Stimulated activated CD8-positive, alpha-beta memory T cell treated with anti-CD3 and anti-CD28 coated beads, Interleukin-15, amount 100 ng/mL, for 48 hours (primary cell): ENCODE data around the gene ATXN7L1.

Experiments
- DNase-seq, 2 donors: peaks; one replicate each; pipeline ENCODE4 v3.0.0-alpha.2; 2020; ENCODE audit warnings: low read depth in 2 of 2

The ATXN7L1 gene

GRCh38 chr7:105584165-105584564, 292.2 kb downstream of the ATXN7L1 start:
- DNase-seq = no peak

GRCh38 chr7:105583061-105583460, 293.3 kb downstream of the ATXN7L1 start:
- no peak for DNase-seq

- DNase-seq = peak; percentile 38 to 39
Measured at GRCh38 chr7:105581066-105581811, 295.2 kb downstream of the ATXN7L1 start, which contains the start of gene EFCAB10. TSS of gene EFCAB10 (minus strand) at chr7:105581493. CDS start at chr7:105581463, 30 bp downstream.

GRCh38 chr7:105580022-105580740, 296.2 kb downstream of the ATXN7L1 start:
- DNase-seq = no peak

- DNase-seq = no peak
Measured at GRCh38 chr7:105578496-105578895, 297.9 kb downstream of the ATXN7L1 start.

GRCh38 chr7:105577251-105577650, 299.1 kb downstream of the ATXN7L1 start:
- no peak for DNase-seq

GRCh38 chr7:105571891-105572290, 304.5 kb downstream of the ATXN7L1 start:
- DNase-seq = no peak

GRCh38 chr7:105567821-105568220, 308.6 kb downstream of the ATXN7L1 start:
- no peak for DNase-seq

GRCh38 chr7:105567024-105567423, 309.4 kb downstream of the ATXN7L1 start:
- no peak for DNase-seq

- no peak for DNase-seq
Measured at GRCh38 chr7:105565190-105565589, 311.2 kb downstream of the ATXN7L1 start.

GRCh38 chr7:105559926-105560325, 316.5 kb downstream of the ATXN7L1 start:
- DNase-seq = no peak
